K562 (cell line): Measurements from ENCODE around the gene AGPAT1. TPM values are rescaled to one million over a fixed set of nuclear protein-coding genes. Genes with fewer than 3 reads are reported as not detected.

Experiments used
- ARID2 ChIP-seq: fragments of 450-650 bp; IDR thresholded peaks from 2 replicates; pipeline ENCODE4 v1.6.1; 2017; ENCODE audit warnings: antibody characterized with exemption, mild to moderate bottlenecking
- CREB1 ChIP-seq, 2 experiments: sonication (generic) in 1 of 2; formaldehyde crosslinking in 1 of 2; IDR thresholded peaks; 2 replicates each; pipeline versions ENCODE4 v1.6.1 to v1.8.0; 2012 to 2022; ENCODE audit warnings: inconsistent platforms in 1 of 2, mild to moderate bottlenecking in 1 of 2, missing genetic modification reagents in 1 of 2, moderate library complexity in 1 of 2
- CTBP1 ChIP-seq: fragments of 450-650 bp; IDR thresholded peaks from 2 replicates; pipeline ENCODE4 v1.6.1; 2016; ENCODE audit warnings: borderline replicate concordance
- ELF4 ChIP-seq: fragments of 450-650 bp; formaldehyde crosslinking; IDR thresholded peaks from 2 replicates; pipeline ENCODE4 v1.4.0; 2022; ENCODE audit warnings: missing genetic modification characterization
- ETS2 ChIP-seq: IDR thresholded peaks from 2 replicates; pipeline ENCODE4 v1.6.1; 2016; ENCODE audit warnings: borderline replicate concordance, missing genetic modification characterization, mild to moderate bottlenecking, moderate library complexity, missing compliant biosample characterization; ENCODE audit not compliant: poor library complexity, severe bottlenecking
- GABPB1 ChIP-seq: sonication (generic); formaldehyde crosslinking; IDR thresholded peaks from 2 replicates; pipeline ENCODE4 v1.8.0; 2022; ENCODE audit warnings: mild to moderate bottlenecking, missing genetic modification reagents
- ILF3 ChIP-seq: fragments of 450-650 bp; IDR thresholded peaks from 2 replicates; pipeline ENCODE4 v1.6.1; 2018; ENCODE audit warnings: antibody characterized with exemption, mild to moderate bottlenecking, moderate library complexity, borderline replicate concordance
- JUND ChIP-seq, 2 experiments: IDR thresholded peaks; 2 replicates in 1 of 2; 3 replicates in 1 of 2; pipeline ENCODE4 v1.6.1; 2011; ENCODE audit warnings: borderline replicate concordance in 2 of 2, low read depth in 2 of 2, low read length in 2 of 2, improper control_type of control experiment in 1 of 2, missing biosample characterization in 1 of 2, missing genetic modification characterization in 1 of 2, missing genetic modification reagents in 1 of 2
- KLF16 ChIP-seq: IDR thresholded peaks from 2 replicates; pipeline ENCODE4 v1.6.1; 2016; ENCODE audit warnings: antibody characterized with exemption
- NR4A1 ChIP-seq, 2 experiments: fragments of 250-450 bp in 1 of 2; fragments of 450-650 bp in 1 of 2; sonication (Bioruptor Pico) in 1 of 2; IDR thresholded peaks; 2 replicates each; pipeline versions ENCODE4 v1.4.0 to v1.6.1; 2016 to 2020; ENCODE audit warnings: mild to moderate bottlenecking in 2 of 2, missing compliant biosample characterization in 1 of 2, missing genetic modification characterization in 1 of 2, moderate library complexity in 1 of 2
- RBM34 ChIP-seq: fragments of 200-400 bp; formaldehyde crosslinking; IDR thresholded peaks from 2 replicates; pipeline ENCODE4 v1.6.1; 2018; ENCODE audit warnings: low read length, borderline replicate concordance; ENCODE audit not compliant: insufficient read depth
- RHOXF2B ChIP-seq: fragments of 250-450 bp; sonication (Bioruptor Pico); conservative IDR thresholded peaks from 2 replicates; pipeline ENCODE4 v1.5.1; 2021
- TBL1XR1 ChIP-seq, 2 experiments: IDR thresholded peaks; 2 replicates each; pipeline ENCODE4 v1.6.1; 2012; ENCODE audit warnings: improper control_type of control experiment in 2 of 2, low read length in 2 of 2, mild to moderate bottlenecking in 1 of 2
- TBP ChIP-seq: optimal IDR thresholded peaks from 2 replicates; pipeline ENCODE3; 2011; ENCODE audit warnings: low read depth, low read length, improper control_type of control experiment
- XRCC5 ChIP-seq: fragments of 200-400 bp; formaldehyde crosslinking; IDR thresholded peaks from 2 replicates; pipeline ENCODE4 v1.6.1; 2017; ENCODE audit warnings: low read depth, mild to moderate bottlenecking, low read length
- ZFP36 ChIP-seq: fragments of 150-350 bp; IDR thresholded peaks from 2 replicates; pipeline ENCODE4 v1.6.1; 2018; ENCODE audit warnings: low read length, low read depth; ENCODE audit not compliant: partially characterized antibody
- polyA plus RNA-seq, 8 experiments: library from polyadenylated mRNA; depleted of rRNA in 4 of 8; stranded (reverse) in 5 of 8; unstranded in 3 of 8; fragments of >200 nt; fragmentation: Nextera tagmentation in 2 of 8; fragmentation: Illumina TruSeq in 1 of 8; extraction: Ambion mirVana in 2 of 8; extraction: Trizol in 1 of 8; gene quantifications; 2 replicates each; pipeline versions ENCODE4 v1.2.1 to v1.2.3, GENCODE V29; 2011 to 2014; ENCODE audit warnings: inconsistent platforms in 1 of 8, missing spikeins in 1 of 8
- total RNA-seq, 7 experiments: library from RNA; depleted of rRNA in 6 of 7; stranded (reverse); fragments of >200 nt in 6 of 7; fragmentation: Illumina TruSeq in 2 of 7; extraction: Trizol in 2 of 7; gene quantifications; 2 replicates each; pipeline versions ENCODE4 v1.2.1 to v1.2.3, GENCODE V29; 2011 to 2021; ENCODE audit warnings: low replicate concordance in 1 of 7
- TF ChIP-seq, protein P1 (sequence below), 2 experiments: fragments of 150-350 bp in 1 of 2; IDR thresholded peaks; 2 replicates each; pipeline ENCODE4 v1.6.1; 2012 to 2016; ENCODE audit warnings: low read depth in 2 of 2, low read length in 2 of 2, mild to moderate bottlenecking in 1 of 2, moderate library complexity in 1 of 2
- TF ChIP-seq, protein P2 (sequence below): fragments of 450-650 bp; IDR thresholded peaks from 2 replicates; pipeline ENCODE4 v1.6.1; 2018; ENCODE audit not compliant: partially characterized antibody

Gene AGPAT1
- total and polyA plus RNA-seq, 9 of the 15 experiments (the other 6 are each of a cell fraction or from before 2014, with no cell fraction given): 37.9 to 176 (median 69.4) TPM

DNA sequence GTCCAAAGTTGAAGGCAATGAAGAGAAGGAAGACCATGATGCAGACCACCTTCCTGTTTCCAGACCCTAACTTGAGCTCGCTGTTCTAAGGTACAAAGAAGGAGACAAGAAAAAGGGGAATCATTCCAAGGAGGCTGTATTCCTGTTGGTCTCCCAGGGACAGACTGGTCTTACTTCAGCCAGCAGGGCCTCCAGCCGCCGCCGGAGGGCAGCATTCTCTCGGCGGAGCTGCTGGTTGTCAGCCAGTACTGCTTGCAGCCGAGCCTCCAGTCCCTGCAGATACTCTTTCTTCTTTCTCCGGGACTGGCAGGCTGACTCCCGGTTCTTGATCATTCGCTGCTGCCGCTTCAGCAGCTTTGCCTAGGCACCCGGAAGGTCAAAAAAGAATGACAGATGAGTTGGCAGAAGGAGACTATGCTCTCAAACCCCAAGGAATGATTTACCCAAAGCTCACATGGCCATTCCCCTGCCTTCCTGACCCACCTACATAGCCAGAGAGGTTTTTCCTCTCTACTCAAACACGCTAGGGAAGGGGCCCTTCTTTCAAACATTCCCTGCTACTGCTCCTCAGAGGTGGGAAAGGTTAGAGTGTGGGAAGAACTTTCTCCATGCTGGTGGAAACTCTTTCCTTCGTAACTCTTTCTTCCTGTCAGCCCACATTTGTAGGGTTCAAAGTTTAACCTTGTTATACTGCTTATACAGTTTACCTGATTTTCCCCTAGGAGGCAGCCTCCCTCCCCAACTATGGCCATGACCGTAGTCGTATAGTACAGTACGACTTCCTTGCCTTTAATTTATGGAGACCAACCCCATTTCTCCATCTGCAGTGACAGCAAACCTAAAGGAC, 56.9 kb downstream of the AGPAT1 start (continued):
- TF ChIP-seq GABPB1 (CRISPR knock-in tag) (peak; percentile 25; the same call in 1 of the 2 replicates), ETS2 (no peak), CREB1 (IDR thresholded peaks at IDR 0.05) (no peak), CREB1 (CRISPR knock-in tag; IDR thresholded peaks at IDR 0.05) (no peak), RBM34 (no peak), RHOXF2B (CRISPR knock-in tag) (0 out of 2 replicates have a peak, but pooled peaks have one; percentile 34), TBP (no peak), KLF16 (peak; percentile 42; the same call in 1 of the 2 replicates), CTBP1 (peak; percentile 66; the same call in 1 of the 2 replicates), ZFP36 (peak; percentile 8), ILF3 (peak; percentile 45; the same call in 1 of the 2 replicates), ELF4 (CRISPR knock-in tag) (0 out of 2 replicates have a peak, but pooled peaks have one; percentile 11), NR4A1 (CRISPR knock-in tag; IDR thresholded peaks at IDR 0.05) (no peak), NR4A1 (tag; IDR thresholded peaks at IDR 0.05) (0 out of 2 replicates have a peak, but pooled peaks have one; percentile 30), TBL1XR1 (IDR thresholded peaks at IDR 0.05; ENCODE audit: low read length in 2 of 2) (0 out of 4 replicates have a peak, but pooled peaks of 1 of the 2 experiments have one; percentile 34), ARID2 (peak; percentile 72; the same call in 1 of the 2 replicates), XRCC5 (peak; percentile 90), JUND (IDR thresholded peaks at IDR 0.05; ENCODE audit: borderline replicate concordance, low read depth, low read length) (peak; percentile 64; the same call in 1 of the 2 replicates), JUND (tag; IDR thresholded peaks at IDR 0.05; ENCODE audit: borderline replicate concordance, low read depth, low read length) (peak; percentile 41; the same call in 1 of the 3 replicates)
- TF ChIP-seq, protein P1, sequence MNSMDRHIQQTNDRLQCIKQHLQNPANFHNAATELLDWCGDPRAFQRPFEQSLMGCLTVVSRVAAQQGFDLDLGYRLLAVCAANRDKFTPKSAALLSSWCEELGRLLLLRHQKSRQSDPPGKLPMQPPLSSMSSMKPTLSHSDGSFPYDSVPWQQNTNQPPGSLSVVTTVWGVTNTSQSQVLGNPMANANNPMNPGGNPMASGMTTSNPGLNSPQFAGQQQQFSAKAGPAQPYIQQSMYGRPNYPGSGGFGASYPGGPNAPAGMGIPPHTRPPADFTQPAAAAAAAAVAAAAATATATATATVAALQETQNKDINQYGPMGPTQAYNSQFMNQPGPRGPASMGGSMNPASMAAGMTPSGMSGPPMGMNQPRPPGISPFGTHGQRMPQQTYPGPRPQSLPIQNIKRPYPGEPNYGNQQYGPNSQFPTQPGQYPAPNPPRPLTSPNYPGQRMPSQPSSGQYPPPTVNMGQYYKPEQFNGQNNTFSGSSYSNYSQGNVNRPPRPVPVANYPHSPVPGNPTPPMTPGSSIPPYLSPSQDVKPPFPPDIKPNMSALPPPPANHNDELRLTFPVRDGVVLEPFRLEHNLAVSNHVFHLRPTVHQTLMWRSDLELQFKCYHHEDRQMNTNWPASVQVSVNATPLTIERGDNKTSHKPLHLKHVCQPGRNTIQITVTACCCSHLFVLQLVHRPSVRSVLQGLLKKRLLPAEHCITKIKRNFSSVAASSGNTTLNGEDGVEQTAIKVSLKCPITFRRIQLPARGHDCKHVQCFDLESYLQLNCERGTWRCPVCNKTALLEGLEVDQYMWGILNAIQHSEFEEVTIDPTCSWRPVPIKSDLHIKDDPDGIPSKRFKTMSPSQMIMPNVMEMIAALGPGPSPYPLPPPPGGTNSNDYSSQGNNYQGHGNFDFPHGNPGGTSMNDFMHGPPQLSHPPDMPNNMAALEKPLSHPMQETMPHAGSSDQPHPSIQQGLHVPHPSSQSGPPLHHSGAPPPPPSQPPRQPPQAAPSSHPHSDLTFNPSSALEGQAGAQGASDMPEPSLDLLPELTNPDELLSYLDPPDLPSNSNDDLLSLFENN (IDR thresholded peaks at IDR 0.05; ENCODE audit: low read depth in 2 of 2, low read length in 2 of 2): peak in 1 of 2 experiments; percentile 57; a peak in 1 of 4 replicates
- TF ChIP-seq, protein P2, sequence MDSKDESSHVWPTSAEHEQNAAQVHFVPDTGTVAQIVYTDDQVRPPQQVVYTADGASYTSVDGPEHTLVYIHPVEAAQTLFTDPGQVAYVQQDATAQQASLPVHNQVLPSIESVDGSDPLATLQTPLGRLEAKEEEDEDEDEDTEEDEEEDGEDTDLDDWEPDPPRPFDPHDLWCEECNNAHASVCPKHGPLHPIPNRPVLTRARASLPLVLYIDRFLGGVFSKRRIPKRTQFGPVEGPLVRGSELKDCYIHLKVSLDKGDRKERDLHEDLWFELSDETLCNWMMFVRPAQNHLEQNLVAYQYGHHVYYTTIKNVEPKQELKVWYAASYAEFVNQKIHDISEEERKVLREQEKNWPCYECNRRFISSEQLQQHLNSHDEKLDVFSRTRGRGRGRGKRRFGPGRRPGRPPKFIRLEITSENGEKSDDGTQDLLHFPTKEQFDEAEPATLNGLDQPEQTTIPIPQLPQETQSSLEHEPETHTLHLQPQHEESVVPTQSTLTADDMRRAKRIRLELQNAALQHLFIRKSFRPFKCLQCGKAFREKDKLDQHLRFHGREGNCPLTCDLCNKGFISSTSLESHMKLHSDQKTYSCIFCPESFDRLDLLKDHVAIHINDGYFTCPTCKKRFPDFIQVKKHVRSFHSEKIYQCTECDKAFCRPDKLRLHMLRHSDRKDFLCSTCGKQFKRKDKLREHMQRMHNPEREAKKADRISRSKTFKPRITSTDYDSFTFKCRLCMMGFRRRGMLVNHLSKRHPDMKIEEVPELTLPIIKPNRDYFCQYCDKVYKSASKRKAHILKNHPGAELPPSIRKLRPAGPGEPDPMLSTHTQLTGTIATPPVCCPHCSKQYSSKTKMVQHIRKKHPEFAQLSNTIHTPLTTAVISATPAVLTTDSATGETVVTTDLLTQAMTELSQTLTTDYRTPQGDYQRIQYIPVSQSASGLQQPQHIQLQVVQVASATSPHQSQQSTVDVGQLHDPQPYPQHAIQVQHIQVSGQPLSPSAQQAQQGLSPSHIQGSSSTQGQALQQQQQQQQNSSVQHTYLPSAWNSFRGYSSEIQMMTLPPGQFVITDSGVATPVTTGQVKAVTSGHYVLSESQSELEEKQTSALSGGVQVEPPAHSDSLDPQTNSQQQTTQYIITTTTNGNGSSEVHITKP: peak; percentile 12
